Mesendoderm (in vitro differentiated cells): Measurements from ENCODE around the gene PIK3CD.
"Not testable (repeated sequence)": the region's sequence is repeated elsewhere in the genome, so short reads cannot be mapped to it uniquely, and the experiment has no call there.

Experiments used
- DNase-seq: peaks from one replicate; pipeline ENCODE4 v3.0.0; 2013
- H2AK5ac ChIP-seq: 2 replicates; pipeline ENCODE4 v1.6.1; 2013; ENCODE audit warnings: low read length, inconsistent platforms
- H2BK120ac ChIP-seq: 2 replicates; pipeline ENCODE4 v1.6.1; 2013; ENCODE audit warnings: low read depth, mild to moderate bottlenecking, low read length, moderate library complexity, mixed read lengths
- H2BK15ac ChIP-seq: replicated peaks from 2 replicates; pipeline ENCODE4 v1.6.1; 2013; ENCODE audit warnings: low read depth, mild to moderate bottlenecking, moderate library complexity
- H2BK5ac ChIP-seq: 2 replicates; pipeline ENCODE4 v1.6.1; 2013; ENCODE audit warnings: low read length, inconsistent platforms
- H3K18ac ChIP-seq: 2 replicates; pipeline ENCODE4 v1.6.1; 2013; ENCODE audit warnings: mild to moderate bottlenecking, low read length, mixed read lengths
- H3K23ac ChIP-seq: one replicate; pipeline ENCODE4 v1.6.1; 2013; ENCODE audit warnings: low read length
- H3K27ac ChIP-seq: 2 replicates; pipeline ENCODE4 v1.5.1; 2013; ENCODE audit warnings: low read depth, mild to moderate bottlenecking, inconsistent platforms, low read length, moderate library complexity
- H3K27me3 ChIP-seq: 2 replicates; pipeline ENCODE4 v1.6.1; 2013; ENCODE audit warnings: low read length, control low read depth, mild to moderate bottlenecking, inconsistent platforms; ENCODE audit not compliant: insufficient read depth, poor library complexity
- H3K36me3 ChIP-seq: 2 replicates; pipeline ENCODE4 v1.6.1; 2013; ENCODE audit warnings: low read length, inconsistent platforms; ENCODE audit not compliant: control insufficient read depth, insufficient read depth
- H3K4ac ChIP-seq: one replicate; pipeline ENCODE4 v1.6.1; 2013; ENCODE audit warnings: low read depth, mild to moderate bottlenecking, low read length, moderate library complexity
- H3K4me1 ChIP-seq: 2 replicates; pipeline ENCODE4 v1.6.1; 2013; ENCODE audit warnings: low read depth, low read length, inconsistent platforms; ENCODE audit not compliant: control insufficient read depth
- H3K4me2 ChIP-seq: 2 replicates; pipeline ENCODE4 v1.6.1; 2013; ENCODE audit warnings: low read length
- H3K4me3 ChIP-seq: 2 replicates; pipeline ENCODE4 v1.5.1; 2013; ENCODE audit warnings: mild to moderate bottlenecking, low read length
- H3K56ac ChIP-seq: one replicate; pipeline ENCODE4 v1.6.1; 2013; ENCODE audit warnings: low read length
- H3K79me1 ChIP-seq: 2 replicates; pipeline ENCODE4 v1.6.1; 2013; ENCODE audit warnings: low read length, inconsistent platforms
- H3K79me2 ChIP-seq: 2 replicates; pipeline ENCODE4 v1.6.1; 2013; ENCODE audit warnings: mild to moderate bottlenecking, low read length; ENCODE audit not compliant: control insufficient read depth, insufficient read depth
- H3K9ac ChIP-seq: 2 replicates; pipeline ENCODE4 v1.6.1; 2013; ENCODE audit warnings: low read length, inconsistent platforms
- H4K5ac ChIP-seq: one replicate; pipeline ENCODE4 v1.6.1; 2013; ENCODE audit warnings: low read length
- H4K8ac ChIP-seq: one replicate; pipeline ENCODE4 v1.6.1; 2013; ENCODE audit warnings: low read depth, mild to moderate bottlenecking, control low read depth, low read length, moderate library complexity
- WGBS: extraction: QIAGEN DNeasy Blood & Tissue Kit; methylation state at CpG from one replicate; pipeline ENCODE4 v1.1.7; 2013; ENCODE audit warnings: low lambda C conversion rate, missing lambda C conversion rate; ENCODE audit not compliant: insufficient coverage; ENCODE audit errors: extremely low coverage; 5-methylcytosine and 5-hydroxymethylcytosine counted together

PIK3CD gene

GRCh38 chr1:9710037-9710436, 58.5 kb downstream of the PIK3CD start:
- H3K4ac ChIP-seq, result no peak overlapping the region
- H4K8ac ChIP-seq, result no peak overlapping the region
- H2BK120ac ChIP-seq, result no peak overlapping the region
- H3K79me2 ChIP-seq, result no peaks in the 10 kb centered on the region
- no peak overlapping the region for H3K4me2 ChIP-seq
- WGBS, result no CpG with 5 or more reads among the region's 8 CpGs
- no peak overlapping the region for H3K4me3 ChIP-seq
- H4K5ac ChIP-seq, result no peak overlapping the region
- H3K27ac ChIP-seq, result no peak overlapping the region
- no peak overlapping the region for H3K18ac ChIP-seq
- no peaks in the 10 kb centered on the region for H3K4me1 ChIP-seq
- H3K27me3 ChIP-seq, result no peaks in the 10 kb centered on the region
- H3K36me3 ChIP-seq, result no peaks in the 10 kb centered on the region
- no peak overlapping the region for H3K23ac ChIP-seq
- no peaks in the 10 kb centered on the region for H3K79me1 ChIP-seq
- no peak overlapping the region for H3K9ac ChIP-seq
- no peak for DNase-seq
- H2BK15ac ChIP-seq, result no peak overlapping the region
- no peak overlapping the region for H3K56ac ChIP-seq
- no peak overlapping the region for H2BK5ac ChIP-seq
- no peak overlapping the region for H2AK5ac ChIP-seq

- no peak for DNase-seq
- no peak overlapping the region for H3K4ac ChIP-seq
- H3K27ac ChIP-seq, result no peak overlapping the region
- H2AK5ac ChIP-seq, result no peak overlapping the region
- H2BK5ac ChIP-seq, result no peak overlapping the region
- H3K79me1 ChIP-seq, result no peaks in the 10 kb centered on the region
- H2BK120ac ChIP-seq, result no peak overlapping the region
- no peak overlapping the region for H3K56ac ChIP-seq
- H3K18ac ChIP-seq, result no peak overlapping the region
- no peaks in the 10 kb centered on the region for H3K4me1 ChIP-seq
- no peaks in the 10 kb centered on the region for H3K36me3 ChIP-seq
- no peak overlapping the region for H3K4me3 ChIP-seq
- H3K9ac ChIP-seq, result no peak overlapping the region
- H4K8ac ChIP-seq, result no peak overlapping the region
- H3K23ac ChIP-seq, result no peak overlapping the region
- H3K27me3 ChIP-seq, result no peaks in the 10 kb centered on the region
- H2BK15ac ChIP-seq, result no peak overlapping the region
- no peak overlapping the region for H4K5ac ChIP-seq
- no peaks in the 10 kb centered on the region for H3K79me2 ChIP-seq
- H3K4me2 ChIP-seq, result no peak overlapping the region
- WGBS, result no CpG with 5 or more reads among the region's 9 CpGs
These were observed 60.0 kb downstream of the PIK3CD start for GRCh38 chr1:9711466-9712020.

- WGBS, result no CpG with 5 or more reads among the region's 7 CpGs
- H2BK5ac ChIP-seq, H3K56ac ChIP-seq, H2AK5ac ChIP-seq, H3K4me3 ChIP-seq, H3K36me3 ChIP-seq, H3K4ac ChIP-seq, H4K5ac ChIP-seq, H3K79me2 ChIP-seq, H4K8ac ChIP-seq, H2BK120ac ChIP-seq, H3K4me1 ChIP-seq, H2BK15ac ChIP-seq, H3K18ac ChIP-seq, H3K23ac ChIP-seq, H3K4me2 ChIP-seq, H3K9ac ChIP-seq, H3K27ac ChIP-seq, H3K79me1 ChIP-seq, DNase-seq, H3K27me3 ChIP-seq: not testable (repeated sequence)
These were observed 61.2 kb downstream of the PIK3CD start for GRCh38 chr1:9712767-9713166.

GRCh38 chr1:9714257-9714718, 62.8 kb downstream of the PIK3CD start:
- H3K36me3 ChIP-seq, result no peaks in the 10 kb centered on the region
- no peak overlapping the region for H3K18ac ChIP-seq
- DNase-seq, result peak; percentile 54
- no CpG with 5 or more reads among the region's 6 CpGs for WGBS
- no peak overlapping the region for H2BK15ac ChIP-seq
- no peaks in the 10 kb centered on the region for H3K79me2 ChIP-seq
- H3K4me1 ChIP-seq, result no peaks in the 10 kb centered on the region
- H3K9ac ChIP-seq, result no peak overlapping the region
- no peak overlapping the region for H4K5ac ChIP-seq
- no peak overlapping the region for H3K4me3 ChIP-seq
- H4K8ac ChIP-seq, result no peak overlapping the region
- no peak overlapping the region for H3K27ac ChIP-seq
- H3K56ac ChIP-seq, result no peak overlapping the region
- H3K4ac ChIP-seq, result no peak overlapping the region
- no peak overlapping the region for H2BK120ac ChIP-seq
- H3K79me1 ChIP-seq, result no peaks in the 10 kb centered on the region
- H3K4me2 ChIP-seq, result no peak overlapping the region
- no peak overlapping the region for H2BK5ac ChIP-seq
- H3K23ac ChIP-seq, result no peak overlapping the region
- no peaks in the 10 kb centered on the region for H3K27me3 ChIP-seq
- no peak overlapping the region for H2AK5ac ChIP-seq

- Histone ChIP-seq H3K9ac (no peak overlapping the region), H3K4me3 (no peak overlapping the region), H3K27me3 (no peaks in the 10 kb centered on the region), H3K4me1 (no peaks in the 10 kb centered on the region), H3K4me2 (no peak overlapping the region), H3K27ac (no peak overlapping the region), H3K4ac (no peak overlapping the region), H2AK5ac (no peak overlapping the region), H2BK120ac (no peak overlapping the region), H3K23ac (no peak overlapping the region), H3K36me3 (no peaks in the 10 kb centered on the region), H2BK5ac (no peak overlapping the region), H3K18ac (no peak overlapping the region), H4K5ac (no peak overlapping the region), H3K79me1 (no peaks in the 10 kb centered on the region), H2BK15ac (no peak overlapping the region), H4K8ac (no peak overlapping the region), H3K56ac (no peak overlapping the region), H3K79me2 (no peaks in the 10 kb centered on the region)
- WGBS, result no CpG with 5 or more reads among the region's 40 CpGs
- no peak for DNase-seq
These were observed 64.2 kb downstream of the PIK3CD start for GRCh38 chr1:9715536-9716226.
